GM19467 (cell line): ENCODE results near the gene PACSIN1.

Source experiments
- ATAC-seq: cut with Tn5 transposase; IDR thresholded peaks from one replicate; pipeline ENCODE4 v1.9.1; 2021; ENCODE audit warnings: mild to moderate bottlenecking, moderate library complexity; ENCODE audit not compliant: unreplicated experiment

Gene PACSIN1

DNA sequence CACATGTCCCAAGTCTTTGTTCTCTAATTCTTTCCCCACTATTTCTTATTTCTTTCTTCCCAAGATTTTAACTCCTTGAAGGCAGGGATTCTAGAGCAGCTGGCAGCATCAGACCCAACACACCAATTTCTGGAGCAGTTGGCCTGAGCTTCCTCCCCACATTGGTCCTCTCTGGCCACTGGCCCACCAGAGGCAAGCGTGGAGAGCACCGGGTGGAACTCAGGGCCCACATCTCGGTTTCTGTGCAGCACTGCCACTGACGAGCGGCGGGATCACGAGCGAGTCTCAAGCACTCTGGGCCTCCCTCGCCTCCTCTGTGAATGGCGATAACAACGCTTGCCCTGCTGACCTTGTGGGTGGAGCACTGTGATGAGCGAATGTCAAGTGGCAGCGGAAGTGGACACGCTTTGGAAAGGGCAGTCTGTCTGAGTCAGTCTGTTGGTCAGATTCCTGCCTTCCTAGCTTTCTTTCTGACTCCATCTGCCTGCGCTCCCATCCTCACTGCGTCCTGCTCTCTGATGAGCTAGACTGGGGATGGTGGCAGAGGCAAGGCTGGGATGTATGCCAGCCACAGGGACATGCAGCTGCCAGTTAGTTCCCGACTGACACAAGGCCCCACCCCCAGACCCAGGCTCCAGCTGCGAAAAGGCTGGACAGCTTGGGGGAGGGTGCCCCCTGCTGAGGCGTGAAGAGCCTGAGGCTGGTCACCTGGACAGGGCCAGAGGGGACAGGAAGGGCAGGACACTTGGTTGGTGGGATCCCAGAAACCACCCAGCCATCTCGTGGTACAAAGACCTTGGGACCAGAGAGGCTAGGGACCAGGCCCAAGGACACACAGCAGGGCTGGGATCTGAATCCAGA is 94.7 kb downstream of the PACSIN1 start:
- ATAC-seq, result no peak

DNA sequence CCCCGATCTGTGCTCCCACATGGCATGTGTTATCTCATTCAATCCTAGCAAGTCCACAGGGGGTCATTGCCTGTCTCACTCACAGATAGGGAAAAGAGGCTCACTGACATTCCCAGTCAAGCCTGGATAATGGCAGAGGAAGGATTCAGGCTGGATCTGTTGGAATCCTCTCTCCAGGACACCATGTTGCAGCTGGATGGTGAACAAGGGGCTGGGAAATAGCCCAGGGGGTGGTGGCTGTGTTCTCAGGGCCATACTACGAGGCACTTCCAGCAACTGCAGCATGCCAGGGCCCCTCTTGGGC is 95.3 kb downstream of the PACSIN1 start:
- no peak for ATAC-seq

GRCh38 chr6:34562350-34562749 is 96.5 kb downstream of the PACSIN1 start:
- no peak for ATAC-seq

DNA sequence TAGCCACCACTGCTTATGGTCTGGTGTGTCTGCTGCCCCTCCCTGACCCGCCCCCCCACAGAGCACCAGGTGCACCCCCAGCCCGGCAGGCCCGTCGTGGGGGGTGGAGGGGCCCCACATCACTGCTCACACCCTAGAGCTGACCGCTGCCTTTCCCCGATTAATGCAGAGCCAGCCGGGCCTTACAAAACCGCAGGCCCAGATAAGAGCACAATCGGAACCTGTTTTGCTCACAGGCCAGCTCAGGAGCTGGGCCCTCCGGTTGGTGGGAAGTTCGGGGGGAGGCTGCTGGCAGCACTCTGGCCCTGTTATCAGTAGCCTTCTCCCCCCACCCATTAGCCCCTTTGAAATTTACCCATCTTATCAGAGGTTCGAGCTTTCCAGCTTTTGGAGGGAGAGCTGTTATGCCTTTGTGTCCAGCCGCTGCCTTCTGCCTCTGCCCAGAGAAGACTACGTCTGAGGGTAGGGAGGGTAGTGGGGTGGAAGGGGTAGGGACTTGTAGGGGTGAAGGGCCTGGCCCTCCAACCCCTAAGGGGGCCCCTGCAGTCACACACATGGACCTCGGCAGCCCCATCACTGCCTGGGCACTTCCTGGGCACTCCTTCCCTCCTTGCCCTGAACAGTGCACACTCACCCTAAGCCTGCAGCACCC is 97.1 kb downstream of the PACSIN1 start:
- no peak for ATAC-seq

GRCh38 chr6:34563513-34563870 is 97.6 kb downstream of the PACSIN1 start:
- ATAC-seq, result no peak

GRCh38 chr6:34564181-34564580 is 98.3 kb downstream of the PACSIN1 start:
- no peak for ATAC-seq

DNA sequence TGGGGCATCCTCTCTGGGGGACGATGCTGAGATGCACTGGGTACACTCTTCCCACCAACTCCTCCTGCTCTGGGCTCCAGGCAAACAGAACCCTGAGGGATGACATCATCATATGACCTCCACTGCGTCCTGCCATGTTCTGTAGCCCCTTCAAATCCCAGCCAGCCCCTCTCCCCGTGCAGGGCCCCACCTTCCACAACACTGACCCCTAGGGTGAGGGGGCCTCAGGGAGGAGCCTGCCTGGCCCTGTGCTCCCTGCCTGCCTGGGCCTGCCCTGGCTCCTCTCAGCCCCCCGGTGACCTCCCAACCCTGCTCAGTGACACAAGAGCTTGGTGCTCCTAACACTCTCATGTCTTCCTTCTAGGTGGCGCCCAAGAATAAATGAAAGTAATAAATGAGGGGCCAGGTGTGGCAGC is 99.9 kb downstream of the PACSIN1 start:
- no peak for ATAC-seq

DNA sequence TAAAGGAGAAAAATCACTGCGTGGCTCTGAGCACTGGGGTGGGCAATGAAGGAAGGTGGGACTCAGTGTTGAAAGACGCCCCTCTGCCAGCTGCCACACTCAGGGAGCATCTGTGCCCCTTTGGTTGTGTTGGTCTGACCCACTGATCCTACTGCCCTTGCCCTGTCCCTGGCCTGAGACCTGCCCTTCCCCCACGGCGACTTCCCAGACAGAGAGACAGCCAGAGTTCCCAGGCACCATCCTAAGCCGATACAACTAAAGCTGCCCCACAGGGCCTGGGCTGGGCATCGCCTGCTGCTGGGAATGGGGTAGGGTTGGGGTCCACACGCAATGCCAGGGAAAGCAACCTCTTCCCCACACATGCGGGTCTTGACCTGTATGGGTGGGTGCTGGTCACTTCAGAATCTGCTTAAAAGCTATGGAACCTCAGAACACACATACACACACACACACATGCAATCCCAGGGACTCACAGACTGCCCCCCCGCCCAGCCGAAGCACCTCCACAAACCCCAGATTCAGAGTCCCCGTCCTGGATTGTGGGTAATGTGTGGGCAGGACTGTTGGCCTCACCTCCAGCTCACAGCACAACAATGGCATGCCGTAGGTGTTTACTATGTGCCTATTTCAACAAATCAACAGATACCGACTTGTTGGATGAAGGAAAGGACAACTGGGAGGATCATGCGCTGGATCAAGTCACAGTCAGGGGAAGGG is 101.1 kb downstream of the PACSIN1 start:
- ATAC-seq, result no peak

DNA sequence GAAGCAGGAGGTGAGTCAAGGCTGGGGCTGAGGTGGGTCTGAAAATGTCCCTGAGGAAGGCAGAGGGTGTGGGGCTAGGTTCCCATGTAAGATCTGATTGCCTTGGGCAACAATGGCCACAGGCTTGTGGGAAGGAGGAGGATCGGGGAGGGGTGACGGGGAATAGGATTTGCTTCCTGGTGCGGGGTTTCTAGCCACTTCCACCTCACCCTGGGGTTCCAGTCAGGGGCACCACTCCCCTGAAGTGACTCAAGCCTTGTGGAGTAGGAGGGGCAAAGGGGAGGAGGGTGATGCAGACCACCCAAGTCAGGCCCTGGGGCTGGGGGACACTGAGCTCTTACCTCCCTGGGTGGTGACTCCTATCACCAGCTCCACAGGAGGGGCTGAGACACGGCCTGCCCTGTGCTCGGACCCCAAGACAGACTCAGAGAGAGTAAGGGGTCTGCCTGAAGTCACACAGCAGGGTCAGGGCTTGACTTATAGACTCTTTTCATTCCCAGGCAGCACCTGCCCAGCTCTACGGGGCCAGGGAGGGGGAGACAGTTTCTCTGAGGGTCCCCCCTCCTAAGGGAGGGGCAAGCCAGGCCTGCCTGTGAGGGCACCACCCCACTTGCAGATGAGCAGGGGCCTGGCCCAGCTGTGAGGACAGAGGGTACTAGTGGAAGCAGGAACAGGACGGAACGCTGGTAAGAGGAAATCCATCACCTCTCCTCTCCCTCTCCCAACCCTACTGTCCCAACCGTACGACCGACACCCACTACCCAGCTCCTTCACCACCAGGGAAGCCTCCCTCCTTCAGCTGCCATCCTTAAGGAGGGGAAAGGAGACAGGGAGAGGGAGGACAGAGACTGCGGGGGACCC is 102.7 kb downstream of the PACSIN1 start:
- no peak for ATAC-seq

DNA sequence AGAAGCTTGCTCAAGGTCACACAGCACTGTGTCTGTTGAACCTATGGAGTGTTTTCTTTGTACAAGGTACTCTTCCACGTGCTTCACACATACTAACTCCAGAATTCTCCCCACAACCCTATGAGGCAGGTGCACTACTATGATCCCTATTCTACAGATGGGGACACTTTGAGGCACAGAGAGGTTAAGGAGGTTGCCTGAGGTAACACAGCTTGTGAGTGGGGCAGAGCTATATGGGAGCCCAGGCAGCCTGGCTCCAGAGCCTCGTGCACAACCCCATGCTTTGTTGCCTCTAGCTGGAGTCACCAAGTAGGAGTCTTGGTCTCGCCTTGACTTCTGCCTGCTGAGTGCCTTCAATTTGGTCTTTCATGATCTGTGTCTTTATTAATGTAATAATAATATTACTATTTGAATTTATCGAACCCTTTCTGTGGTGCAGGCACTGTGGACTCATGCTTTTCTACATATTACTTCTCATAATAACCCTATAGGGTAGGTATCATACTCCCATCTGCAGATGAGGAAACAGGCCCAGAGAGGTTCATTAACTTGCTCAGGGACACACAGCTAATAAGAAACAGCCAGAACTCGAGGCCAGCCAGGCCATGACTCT is 103.6 kb downstream of the PACSIN1 start:
- ATAC-seq, result no peak

DNA sequence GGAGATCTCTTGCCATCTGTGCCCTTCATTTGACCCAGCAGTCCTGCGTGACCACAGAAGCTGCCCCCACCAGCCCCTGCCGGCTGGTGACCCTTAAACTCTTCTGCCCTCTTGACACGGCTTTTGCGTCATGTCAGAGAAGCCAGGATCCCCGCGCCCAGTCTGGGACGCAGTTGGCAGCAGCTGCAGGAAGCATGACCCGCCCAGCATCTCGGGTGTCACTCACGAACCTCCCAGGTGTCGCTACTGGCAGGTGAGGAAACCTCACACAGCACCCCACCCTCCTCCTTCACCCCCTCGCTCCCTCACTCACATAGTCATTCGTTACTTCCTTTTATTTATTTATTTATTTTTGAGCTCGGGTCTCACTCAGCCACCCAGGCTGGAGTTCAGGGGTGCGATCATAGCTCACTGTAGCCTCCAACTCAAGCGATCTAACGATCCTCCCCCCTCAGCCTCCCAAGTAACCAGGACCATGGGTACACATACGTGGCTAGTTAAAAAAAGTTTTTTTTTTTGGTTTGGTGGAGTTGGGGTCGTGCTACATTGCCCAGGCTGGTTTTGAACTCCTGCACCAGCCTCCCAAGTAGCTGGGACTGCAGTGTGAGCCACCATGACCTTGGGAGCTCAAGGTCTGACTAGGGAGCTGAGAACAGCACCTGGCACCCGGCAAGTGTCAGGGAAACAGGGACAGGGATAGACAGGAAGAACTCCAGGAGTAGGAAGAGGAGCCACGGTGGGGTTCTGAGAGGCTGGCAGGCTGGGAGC is 104.4 kb downstream of the PACSIN1 start:
- no peak for ATAC-seq

DNA sequence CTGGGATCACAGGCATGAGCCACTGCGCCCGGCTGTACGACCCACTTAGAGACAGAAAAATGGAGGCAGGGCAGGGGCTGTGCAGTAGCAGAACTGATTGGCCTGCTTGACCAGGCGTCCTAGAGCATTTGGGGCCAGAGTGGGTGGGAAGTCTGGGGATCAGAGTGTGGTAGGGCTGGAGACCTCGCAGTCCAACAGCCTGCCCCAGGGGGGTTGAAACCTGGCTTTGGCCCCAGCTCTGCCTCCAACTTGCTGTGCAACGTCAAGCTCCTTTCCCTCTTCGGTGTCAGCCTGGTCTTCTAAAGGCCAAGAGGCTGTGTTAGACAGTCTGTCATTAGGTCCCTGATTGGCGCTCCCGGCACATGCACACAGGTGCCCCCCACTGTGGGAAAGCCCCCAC is 105.5 kb downstream of the PACSIN1 start:
- no peak for ATAC-seq

DNA sequence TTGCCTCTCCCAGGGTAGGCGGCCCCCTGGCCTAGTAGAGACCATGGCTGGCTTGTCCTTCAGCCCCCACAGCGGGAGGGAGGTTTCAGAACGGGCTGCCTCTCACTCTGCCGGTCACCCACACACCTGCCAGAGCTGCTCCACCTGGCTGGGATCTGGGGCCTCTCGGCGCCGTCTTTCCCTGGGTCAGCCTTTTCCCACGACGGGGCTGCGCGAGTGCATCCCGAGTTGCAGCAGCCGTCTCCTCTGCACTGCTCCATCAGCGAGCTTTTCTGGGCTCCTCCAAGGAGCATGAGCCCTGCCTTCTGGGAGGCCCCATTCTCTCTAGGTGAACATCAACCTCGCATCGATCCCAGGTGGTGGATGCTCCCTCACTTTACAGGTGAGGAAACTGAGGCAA is 106.1 kb downstream of the PACSIN1 start:
- no peak for ATAC-seq

GRCh38 chr6:34572585-34572984 is 106.7 kb downstream of the PACSIN1 start:
- no peak for ATAC-seq

DNA sequence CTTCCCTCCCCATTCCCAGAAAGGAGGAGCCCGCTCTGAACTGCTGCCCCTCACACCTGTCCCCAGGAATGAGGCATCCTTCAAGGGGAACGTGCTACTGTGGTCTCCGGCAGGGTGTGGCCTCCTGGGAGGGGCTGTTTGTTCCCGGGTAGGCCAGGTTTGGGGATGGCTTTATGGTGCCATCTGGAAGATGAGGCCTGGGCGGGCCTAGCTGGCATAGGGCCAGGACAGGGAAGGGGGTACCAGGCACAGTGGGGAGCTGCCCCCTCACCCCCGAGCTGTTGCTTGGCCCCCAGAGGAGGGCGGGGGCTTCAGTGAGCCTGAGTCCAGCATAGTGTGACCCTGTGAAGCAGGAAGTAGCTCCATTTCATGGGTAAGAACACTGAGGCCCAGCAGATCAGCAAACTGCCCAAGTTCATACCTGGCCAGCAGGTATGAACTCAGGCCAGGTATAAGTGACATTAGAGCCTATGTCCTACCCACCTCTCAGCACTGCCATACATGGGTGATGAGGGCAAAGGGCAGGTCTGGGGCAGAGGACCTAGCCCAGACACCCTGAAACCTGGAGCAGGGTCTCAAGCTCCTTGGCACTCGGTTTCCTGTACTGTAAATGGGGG is 107.8 kb downstream of the PACSIN1 start:
- no peak for ATAC-seq

DNA sequence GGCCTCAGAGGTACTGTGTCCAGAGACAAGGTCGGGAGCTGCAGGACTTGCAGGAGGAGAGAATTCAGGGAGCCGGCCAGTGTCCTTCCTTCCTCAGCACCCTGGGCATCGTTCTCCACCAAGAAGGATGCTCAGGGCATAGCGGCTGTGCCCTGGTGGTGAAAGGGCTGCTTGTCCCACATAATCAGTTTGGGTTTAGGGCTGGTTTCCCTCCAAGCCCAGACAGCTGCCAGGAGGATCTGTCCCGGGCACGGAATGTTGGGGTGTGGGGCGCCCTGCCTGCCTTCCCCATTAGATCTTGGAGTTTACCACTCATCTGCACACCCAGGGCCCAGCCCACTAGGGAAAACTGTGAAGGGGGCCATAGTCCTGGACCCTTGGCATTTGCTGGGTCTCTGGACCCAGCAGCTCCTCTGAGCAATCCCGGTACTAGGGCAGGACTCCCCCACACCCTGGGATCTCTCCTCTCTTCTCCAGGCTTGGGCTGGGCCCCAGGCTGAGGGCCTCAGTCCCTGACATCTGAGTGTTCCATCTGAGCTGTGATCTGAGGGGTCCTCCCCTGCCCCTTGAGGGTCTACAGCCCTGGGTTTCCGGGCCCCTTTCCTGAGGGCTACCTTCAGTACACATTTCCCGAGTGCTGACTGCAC is 108.9 kb downstream of the PACSIN1 start:
- ATAC-seq, result no peak

- ATAC-seq, result no peak
Measured at GRCh38 chr6:34575326-34575725, 109.5 kb downstream of the PACSIN1 start.

DNA sequence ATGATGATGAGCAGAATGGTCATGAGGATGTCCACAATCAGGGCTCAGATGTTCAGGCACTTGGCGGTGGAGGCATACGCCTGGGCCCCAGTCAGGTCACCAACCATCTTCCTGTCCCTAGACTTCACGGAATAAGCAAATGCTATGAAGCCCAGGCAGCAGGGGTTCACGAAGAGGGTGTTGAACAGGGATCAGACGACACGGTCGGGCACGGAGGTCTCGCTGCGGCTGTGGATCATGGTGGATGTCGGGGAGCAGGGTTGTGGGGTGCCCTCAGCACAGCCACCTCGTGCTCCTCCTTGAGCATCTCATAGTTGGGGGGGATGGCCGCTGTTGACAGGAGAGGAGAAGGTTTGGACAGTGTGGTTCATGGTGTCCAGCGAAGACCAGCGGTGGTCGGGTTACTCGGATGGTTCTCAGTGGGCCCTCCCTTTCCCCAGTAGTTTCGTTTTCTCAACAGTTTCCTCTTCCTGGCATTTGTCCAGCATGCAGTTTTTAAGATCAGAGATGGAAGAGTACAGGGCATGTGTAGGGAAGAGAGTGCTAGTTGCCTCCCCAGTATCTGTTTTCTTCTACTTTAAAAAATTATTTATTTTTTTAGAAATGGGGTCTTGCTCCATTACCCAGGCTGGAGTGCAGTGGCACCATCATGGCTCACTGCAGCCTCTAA is 110.5 kb downstream of the PACSIN1 start:
- no peak for ATAC-seq
